ENCODE results near the gene TSPO.

- TF ChIP-seq YY1 (IDR thresholded peaks at IDR 0.05; ENCODE audit: insufficient read depth, insufficient read length) = no peak
- no peak for TF ChIP-seq ZNF274 (IDR thresholded peaks at IDR 0.05; ENCODE audit: low read depth, low read length)
Observed at GRCh38 chr22:43127166-43127908, 24.0 kb upstream of the TSPO start.

Measured in NT2/D1 (cell line).